ENCODE measurements around the gene CRYGA.
"Not testable (repeated sequence)": the region's sequence is repeated elsewhere in the genome, so short reads cannot be mapped to it uniquely, and the experiment has no call there.

Gene CRYGA

GRCh38 chr2:208164951-208165755 lies 1.8 kb upstream of the CRYGA start:
- DNase-seq = no peak

DNA sequence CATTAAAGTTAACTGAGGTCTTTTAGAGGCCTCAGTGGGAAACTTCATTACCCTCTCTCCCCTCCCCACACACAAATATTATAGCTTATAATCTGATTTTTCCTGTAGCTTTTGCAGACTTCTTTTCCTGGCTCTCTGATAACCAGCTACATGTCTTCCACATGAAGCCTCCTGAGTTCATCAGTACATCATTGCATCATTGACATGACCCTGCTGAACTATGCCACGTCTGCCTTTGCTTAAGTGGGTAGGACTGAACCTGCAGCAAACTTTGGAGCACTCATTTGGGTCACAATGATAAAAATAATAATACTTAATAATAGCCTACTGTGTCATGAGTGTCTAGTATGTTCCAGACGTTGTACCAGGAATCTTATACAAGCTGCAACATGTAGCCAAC lies 7.0 kb downstream of the CRYGA start:
- no peak for DNase-seq

DNA sequence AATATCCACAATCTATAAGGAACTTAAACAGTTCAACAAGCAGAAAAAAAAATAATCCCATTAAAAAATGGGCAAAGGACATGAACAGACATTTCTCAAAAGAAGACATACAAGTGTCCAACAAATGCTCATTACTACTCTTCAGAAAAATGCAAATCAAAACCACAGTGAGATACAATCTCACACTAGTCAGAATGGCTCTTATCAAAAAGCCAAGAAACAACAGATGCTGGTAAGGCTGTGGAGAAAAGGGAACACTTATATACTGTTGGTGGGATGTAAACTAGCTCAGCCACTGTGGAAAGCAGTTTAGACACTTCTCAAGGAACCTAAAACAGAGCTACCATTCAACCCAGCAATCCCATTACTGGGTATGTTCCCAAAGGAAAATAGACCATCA lies 10.2 kb downstream of the CRYGA start:
- no peak for DNase-seq

GRCh38 chr2:208150956-208151355 lies 12.4 kb downstream of the CRYGA start:
- DNase-seq = no peak

DNA sequence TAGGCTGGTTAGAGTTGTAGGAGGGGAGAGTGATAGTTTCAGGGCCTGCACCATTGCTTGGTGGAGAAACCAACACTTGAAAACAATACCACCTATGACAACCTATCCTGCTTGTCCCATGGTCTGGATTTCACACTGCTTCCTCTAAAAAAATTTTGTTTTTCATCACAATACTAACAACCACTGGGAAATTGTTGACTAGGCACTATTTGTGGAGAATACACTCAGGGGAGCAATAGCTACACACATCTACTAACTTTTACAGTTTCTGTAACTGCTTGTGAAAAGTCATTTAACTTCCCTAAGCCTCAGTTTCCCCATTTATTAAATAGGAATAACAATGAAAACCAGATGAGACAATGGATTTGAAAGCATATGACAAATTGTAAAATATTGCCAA lies 13.3 kb downstream of the CRYGA start:
- no peak for DNase-seq

- no peak for DNase-seq
Measured at GRCh38 chr2:208148803-208149202, 14.6 kb downstream of the CRYGA start.

DNA sequence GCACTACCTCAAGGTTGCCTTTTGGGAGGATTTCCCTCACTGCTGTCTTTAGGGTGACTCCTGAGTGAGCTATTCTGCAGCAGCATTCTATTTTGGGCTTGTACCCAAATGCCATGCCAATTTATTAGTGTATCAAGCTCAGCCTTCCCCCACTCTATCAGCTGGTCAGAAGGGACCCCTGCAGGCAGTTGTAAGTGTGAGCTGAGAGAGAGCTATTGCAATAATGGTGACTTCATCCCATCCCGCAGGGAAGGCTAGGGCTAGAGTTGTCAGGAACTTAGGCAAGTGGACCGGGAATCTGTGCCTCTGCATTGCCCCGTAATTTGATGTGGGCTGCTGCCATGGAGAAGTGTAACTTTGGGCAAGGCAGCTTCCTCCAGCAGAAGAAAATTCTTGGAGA lies 15.6 kb downstream of the CRYGA start:
- DNase-seq = no peak

- DNase-seq = no peak
Measured at GRCh38 chr2:208147008-208147407, 16.4 kb downstream of the CRYGA start.

- no peak for DNase-seq
Measured at GRCh38 chr2:208146006-208146405, 17.4 kb downstream of the CRYGA start, which contains the start of gene CRYGB. CRYGB (minus strand) TSS chr2:208146158; CDS start chr2:208146120, 38 bp downstream.

- DNase-seq = no peak
Measured at GRCh38 chr2:208142925-208143799, 20.2 kb downstream of the CRYGA start.

GRCh38 chr2:208142240-208142924 lies 21.0 kb downstream of the CRYGA start:
- DNase-seq = no peak

GRCh38 chr2:208139447-208139846 lies 23.9 kb downstream of the CRYGA start:
- DNase-seq = no peak

DNA sequence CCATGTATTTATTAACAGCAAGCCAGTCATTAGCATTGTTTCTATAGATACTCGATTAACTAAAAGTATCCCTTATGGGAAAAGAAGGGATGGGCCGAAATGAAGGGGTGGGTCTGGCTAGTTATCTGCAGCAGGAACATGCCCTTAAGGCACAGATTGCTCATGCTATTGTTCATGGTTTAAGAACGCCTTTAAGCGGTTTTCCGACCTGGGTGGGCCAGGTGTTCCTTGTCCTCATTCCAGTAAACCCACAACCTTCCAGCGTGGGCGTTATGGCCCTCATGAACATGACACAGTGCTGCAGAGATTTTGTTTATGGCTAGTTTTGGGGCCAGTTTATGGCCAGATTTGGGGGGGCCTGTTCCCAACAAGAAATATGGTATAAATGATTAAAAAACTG lies 25.1 kb downstream of the CRYGA start:
- not testable (repeated sequence) for DNase-seq

- DNase-seq = no peak
Measured at GRCh38 chr2:208136716-208137094, 26.7 kb downstream of the CRYGA start.

DNA sequence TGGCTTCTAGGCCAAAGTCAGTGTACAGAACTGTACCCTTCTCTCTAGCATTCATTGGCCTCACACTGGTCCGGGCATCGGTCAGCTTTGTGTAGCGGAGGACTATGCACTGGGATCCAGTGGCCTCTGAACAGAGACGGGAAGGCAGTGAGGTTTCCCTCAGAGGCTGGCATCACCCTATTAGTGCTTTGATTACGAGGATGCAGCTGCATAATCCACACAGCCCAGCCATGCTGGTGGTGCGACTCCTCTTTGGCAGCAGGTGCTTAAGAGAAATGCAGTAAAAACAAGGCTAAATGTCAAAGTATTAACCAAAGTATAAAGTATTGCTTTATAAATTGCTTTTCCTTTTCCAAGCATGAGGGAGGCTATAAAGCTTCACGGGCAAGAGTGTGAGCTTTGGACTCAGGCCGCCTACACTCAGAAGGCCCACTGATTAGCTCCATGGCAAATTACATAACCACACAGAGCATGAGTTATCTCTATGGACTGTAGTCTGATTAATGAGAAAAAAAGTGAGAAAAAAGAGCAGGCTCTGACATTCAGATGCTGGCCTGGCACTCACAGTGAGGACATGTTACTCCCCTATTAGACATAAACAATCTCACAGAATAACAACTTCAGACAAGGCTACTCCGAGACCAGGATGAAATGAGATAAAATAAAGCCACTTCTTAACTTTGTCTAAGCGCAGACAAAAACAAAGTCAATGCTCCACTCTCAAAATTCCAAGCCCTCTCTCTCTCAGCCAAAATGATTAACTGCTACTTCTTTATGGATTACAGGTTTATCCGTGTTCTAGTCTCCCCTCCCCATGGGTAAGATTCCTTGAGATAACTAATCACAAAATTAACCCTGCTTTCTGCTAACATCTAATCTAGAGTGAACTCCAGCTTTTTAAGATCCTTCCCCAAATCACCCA lies 27.3 kb downstream of the CRYGA start:
- no peak for DNase-seq

- no peak for DNase-seq
Measured at GRCh38 chr2:208134928-208135586, 28.3 kb downstream of the CRYGA start.

GRCh38 chr2:208130712-208131110 lies 32.7 kb downstream of the CRYGA start:
- no peak for DNase-seq

- no peak for DNase-seq
Measured at GRCh38 chr2:208129744-208130711, 33.4 kb downstream of the CRYGA start, which contains the start of gene CRYGC. CRYGC (minus strand) TSS chr2:208129828; CDS start chr2:208129792, 36 bp downstream.

DNA sequence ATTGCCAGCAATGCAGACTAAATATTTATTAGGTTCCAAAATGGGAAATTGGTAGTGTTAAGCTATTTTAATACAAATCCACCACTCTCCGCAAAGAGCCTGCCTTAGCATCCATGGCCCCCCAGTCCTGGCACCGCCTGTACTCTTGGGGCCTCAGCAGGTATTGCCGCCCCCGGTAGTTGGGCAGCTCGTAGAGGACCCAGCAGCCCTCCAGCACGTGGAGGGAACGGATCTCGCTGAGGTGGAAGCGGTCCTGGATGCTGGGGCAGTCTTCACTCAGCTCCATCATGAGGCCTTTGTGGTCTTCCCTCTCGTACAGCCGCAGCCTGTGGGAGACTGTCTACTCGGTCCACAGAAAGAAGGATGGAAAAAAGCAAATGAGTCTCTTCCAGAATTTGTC lies 35.3 kb downstream of the CRYGA start:
- no peak for DNase-seq

GRCh38 chr2:208127090-208127489 lies 36.3 kb downstream of the CRYGA start:
- no peak for DNase-seq

All from activated CD4-positive, CD25-positive, alpha-beta regulatory T cell (primary cell).